GM18511 (cell line): Measurements from ENCODE around the gene KIAA0825.
"Not testable (repeated sequence)": the region's sequence is repeated elsewhere in the genome, so short reads cannot be mapped to it uniquely, and the experiment has no call there.

Experiments used
- ATAC-seq: cut with Tn5 transposase; IDR thresholded peaks from one replicate; pipeline ENCODE4 v1.9.1; 2021; ENCODE audit warnings: mild to moderate bottlenecking, moderate library complexity; ENCODE audit not compliant: unreplicated experiment

Gene KIAA0825

GRCh38 chr5:94125107-94125506 is 493.3 kb downstream of the KIAA0825 start:
- no peak for ATAC-seq

- ATAC-seq = not testable (repeated sequence)
Measured at GRCh38 chr5:94116317-94116716, 502.1 kb downstream of the KIAA0825 start.

DNA sequence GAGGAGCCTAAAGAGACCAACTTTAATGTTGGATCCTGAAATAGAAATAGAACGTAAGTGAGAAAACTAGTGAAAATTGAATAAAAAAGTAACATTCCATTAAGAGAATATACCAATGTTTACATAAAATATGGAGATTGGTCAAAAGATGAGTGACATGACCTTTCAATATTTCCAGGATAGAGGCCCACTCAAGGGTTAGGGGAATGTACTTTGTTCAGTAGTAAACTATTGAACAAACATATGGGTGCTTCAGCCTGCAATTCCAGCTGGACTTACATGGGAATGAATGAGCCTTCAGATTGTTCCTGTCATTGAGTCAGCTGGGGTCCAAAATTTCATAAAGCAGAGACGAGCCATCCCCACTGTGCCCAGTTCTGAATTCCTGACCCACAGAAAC is 505.3 kb downstream of the KIAA0825 start:
- no peak for ATAC-seq

DNA sequence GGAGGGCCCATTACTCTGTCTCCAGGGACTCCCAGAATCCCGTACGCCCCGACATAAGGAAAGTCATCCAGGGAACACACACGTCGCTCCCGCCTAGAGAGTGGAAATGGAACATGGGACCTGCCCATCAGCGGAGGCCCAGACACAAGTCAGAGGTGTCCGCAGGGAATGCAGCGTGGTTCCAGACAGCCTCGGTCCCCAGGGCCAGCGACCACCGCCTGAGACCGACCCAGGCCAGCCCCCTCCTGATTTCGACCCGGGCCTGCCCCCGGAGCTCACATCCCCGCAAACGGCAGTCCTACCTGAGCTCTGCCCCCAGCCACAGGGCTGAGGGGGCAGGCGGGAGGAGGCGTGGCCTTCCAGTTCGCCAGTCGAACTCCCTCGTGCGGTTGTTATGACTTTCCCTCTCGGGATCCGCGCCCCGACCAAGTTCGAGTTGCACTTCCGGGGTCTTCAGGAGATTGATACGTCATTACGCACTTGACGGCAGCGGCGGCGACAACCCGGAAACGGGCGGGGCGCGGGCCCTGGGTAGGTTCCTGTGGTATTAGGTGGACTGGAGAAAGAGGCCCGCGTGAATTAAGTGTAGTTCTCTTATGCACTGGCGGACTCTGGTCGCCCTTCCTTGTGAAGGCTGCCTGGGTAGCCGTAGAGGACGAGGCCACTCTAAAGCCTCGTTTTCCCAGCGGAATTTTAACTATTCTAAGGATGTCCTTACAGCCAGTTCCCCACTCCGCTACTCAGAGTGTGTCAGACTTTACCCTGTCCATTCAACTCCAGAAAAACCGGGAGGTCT is 507.0 kb downstream of the KIAA0825 start:
- peak; percentile 100 for ATAC-seq

DNA sequence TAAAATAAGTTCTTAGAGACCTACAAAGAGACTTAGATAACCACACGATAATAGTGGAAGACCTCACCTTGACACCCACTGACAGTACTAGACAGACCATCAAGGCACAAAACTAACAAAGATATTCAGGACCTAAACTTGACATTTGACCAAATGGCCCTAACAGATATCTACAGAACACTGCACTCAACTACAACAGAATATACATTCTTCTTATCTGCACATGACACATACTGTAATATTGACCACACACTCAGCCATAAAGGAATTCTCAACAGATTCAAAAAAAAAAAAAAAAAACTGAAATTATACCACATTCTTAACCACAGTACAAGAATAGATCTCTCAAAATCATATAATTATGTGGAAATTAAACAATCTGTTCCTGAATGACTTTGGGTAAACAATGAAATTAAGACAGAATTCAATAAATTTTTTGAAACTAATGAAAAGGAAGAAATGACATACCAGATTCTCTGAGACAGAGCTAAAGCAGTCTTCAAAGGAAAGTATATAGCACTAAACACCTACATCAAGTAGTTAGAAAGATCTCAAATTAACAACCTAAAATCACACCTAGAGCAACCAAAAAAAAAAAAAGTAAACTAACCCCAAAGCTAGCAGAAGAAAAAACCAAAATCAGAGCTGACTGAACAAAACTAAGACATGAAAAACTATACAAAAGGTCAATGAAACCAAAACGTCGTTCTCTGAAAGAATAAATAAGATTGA is 514.7 kb downstream of the KIAA0825 start:
- no peak for ATAC-seq
